HL-60 (cell line): ENCODE measurements around the gene PCSK5.

Experiments used
- GABPA ChIP-seq: IDR thresholded peaks from 2 replicates; pipeline ENCODE4 v1.6.1; 2012; ENCODE audit warnings: low read depth
- POLR2AphosphoS5 ChIP-seq: IDR thresholded peaks from 2 replicates; pipeline ENCODE4 v1.6.1; 2012; ENCODE audit warnings: low read depth
- SPI1 ChIP-seq: IDR thresholded peaks from 2 replicates; pipeline ENCODE4 v1.6.1; 2012; ENCODE audit warnings: low read depth, mild to moderate bottlenecking, borderline replicate concordance
- TF ChIP-seq, protein P1 (sequence below): IDR thresholded peaks from one replicate; pipeline ENCODE4 v1.5.1; 2011; ENCODE audit warnings: low read length, control low read depth, inconsistent platforms; ENCODE audit not compliant: insufficient read depth
- TF ChIP-seq, protein P2 (sequence below): IDR thresholded peaks from 2 replicates; pipeline ENCODE4 v1.6.1; 2012; ENCODE audit warnings: low read depth; ENCODE audit not compliant: insufficient replicate concordance

DNA sequence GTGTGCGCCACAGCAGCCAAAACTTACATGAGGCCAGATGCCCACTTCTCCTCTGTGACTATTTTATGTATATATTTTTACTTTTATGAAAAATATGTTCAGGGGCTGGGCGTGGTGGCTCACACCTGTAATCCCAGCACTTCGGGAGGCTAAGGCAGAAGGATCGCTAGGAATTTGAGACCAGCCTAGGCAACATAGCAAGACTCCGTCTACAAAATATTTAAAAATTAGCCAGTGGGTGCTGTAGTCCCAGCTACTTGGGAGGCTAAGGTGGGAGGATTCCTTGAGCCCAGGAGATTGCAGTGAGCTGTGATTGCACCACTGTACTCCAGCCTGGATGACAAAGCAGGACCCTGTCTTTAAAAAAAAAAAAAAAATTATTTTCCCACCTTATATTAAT lies 420.5 kb downstream of the PCSK5 start:
- TF ChIP-seq, protein P1, sequence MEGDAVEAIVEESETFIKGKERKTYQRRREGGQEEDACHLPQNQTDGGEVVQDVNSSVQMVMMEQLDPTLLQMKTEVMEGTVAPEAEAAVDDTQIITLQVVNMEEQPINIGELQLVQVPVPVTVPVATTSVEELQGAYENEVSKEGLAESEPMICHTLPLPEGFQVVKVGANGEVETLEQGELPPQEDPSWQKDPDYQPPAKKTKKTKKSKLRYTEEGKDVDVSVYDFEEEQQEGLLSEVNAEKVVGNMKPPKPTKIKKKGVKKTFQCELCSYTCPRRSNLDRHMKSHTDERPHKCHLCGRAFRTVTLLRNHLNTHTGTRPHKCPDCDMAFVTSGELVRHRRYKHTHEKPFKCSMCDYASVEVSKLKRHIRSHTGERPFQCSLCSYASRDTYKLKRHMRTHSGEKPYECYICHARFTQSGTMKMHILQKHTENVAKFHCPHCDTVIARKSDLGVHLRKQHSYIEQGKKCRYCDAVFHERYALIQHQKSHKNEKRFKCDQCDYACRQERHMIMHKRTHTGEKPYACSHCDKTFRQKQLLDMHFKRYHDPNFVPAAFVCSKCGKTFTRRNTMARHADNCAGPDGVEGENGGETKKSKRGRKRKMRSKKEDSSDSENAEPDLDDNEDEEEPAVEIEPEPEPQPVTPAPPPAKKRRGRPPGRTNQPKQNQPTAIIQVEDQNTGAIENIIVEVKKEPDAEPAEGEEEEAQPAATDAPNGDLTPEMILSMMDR: no peak
- TF ChIP-seq POLR2AphosphoS5 (no peak), GABPA (no peak), SPI1 (no peak)
- TF ChIP-seq, protein P2, sequence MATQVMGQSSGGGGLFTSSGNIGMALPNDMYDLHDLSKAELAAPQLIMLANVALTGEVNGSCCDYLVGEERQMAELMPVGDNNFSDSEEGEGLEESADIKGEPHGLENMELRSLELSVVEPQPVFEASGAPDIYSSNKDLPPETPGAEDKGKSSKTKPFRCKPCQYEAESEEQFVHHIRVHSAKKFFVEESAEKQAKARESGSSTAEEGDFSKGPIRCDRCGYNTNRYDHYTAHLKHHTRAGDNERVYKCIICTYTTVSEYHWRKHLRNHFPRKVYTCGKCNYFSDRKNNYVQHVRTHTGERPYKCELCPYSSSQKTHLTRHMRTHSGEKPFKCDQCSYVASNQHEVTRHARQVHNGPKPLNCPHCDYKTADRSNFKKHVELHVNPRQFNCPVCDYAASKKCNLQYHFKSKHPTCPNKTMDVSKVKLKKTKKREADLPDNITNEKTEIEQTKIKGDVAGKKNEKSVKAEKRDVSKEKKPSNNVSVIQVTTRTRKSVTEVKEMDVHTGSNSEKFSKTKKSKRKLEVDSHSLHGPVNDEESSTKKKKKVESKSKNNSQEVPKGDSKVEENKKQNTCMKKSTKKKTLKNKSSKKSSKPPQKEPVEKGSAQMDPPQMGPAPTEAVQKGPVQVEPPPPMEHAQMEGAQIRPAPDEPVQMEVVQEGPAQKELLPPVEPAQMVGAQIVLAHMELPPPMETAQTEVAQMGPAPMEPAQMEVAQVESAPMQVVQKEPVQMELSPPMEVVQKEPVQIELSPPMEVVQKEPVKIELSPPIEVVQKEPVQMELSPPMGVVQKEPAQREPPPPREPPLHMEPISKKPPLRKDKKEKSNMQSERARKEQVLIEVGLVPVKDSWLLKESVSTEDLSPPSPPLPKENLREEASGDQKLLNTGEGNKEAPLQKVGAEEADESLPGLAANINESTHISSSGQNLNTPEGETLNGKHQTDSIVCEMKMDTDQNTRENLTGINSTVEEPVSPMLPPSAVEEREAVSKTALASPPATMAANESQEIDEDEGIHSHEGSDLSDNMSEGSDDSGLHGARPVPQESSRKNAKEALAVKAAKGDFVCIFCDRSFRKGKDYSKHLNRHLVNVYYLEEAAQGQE: no peak
